HG03460 (cell line): ENCODE data around the gene C3orf38.
A peak's percentile ranks its signal among the peaks of the same experiment; 100 is the strongest.
"Not testable (repeated sequence)": the region's sequence is repeated elsewhere in the genome, so short reads cannot be mapped to it uniquely, and the experiment has no call there.

Source experiments
- ATAC-seq: cut with Tn5 transposase; IDR thresholded peaks from one replicate; pipeline ENCODE4 v1.9.1; 2021; ENCODE audit not compliant: unreplicated experiment

The C3orf38 gene

DNA sequence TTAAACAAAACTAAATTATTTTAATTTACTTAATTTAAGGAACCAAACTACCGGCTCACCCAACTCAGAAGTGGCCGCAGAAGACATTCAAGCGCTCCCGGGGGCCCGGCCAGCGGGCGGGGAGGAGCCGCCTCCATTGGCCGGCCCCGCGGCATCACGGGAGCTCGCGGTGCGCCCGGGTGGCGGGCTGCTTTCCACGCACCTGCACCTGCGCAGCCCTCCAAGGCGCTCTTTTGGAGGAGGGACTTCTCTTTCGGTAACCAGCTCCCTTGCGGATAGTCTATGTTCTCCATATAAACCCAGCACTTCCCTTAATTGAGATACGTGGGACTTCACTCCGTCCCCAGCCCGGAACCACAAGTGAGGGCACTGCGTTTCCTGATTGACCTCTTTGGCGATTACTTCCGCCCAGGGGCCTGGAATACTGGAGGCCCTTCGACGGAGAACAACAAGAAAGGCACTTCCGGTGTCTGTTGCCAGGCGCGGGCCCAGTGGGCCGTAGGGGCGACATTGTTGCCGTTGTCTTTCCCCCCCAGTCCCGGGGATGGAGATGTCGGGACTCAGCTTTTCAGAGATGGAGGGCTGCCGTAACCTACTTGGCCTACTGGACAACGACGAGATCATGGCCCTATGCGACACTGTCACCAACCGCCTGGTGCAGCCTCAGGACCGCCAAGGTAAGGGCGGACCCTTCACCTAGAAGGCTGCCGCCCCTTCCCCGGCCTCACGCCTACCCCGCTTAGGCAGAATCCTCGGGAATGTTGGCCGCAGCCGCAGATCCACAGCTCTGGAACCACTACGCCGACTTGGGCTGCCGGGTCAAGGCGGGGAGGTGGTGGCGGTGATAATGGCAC is at the start of gene C3orf38:
C3orf38 (plus strand) TSS at position 451 of the 854 bp plus-strand sequence; CDS start at position 545, 94 bp downstream.
- peak; percentile 80 for ATAC-seq

DNA sequence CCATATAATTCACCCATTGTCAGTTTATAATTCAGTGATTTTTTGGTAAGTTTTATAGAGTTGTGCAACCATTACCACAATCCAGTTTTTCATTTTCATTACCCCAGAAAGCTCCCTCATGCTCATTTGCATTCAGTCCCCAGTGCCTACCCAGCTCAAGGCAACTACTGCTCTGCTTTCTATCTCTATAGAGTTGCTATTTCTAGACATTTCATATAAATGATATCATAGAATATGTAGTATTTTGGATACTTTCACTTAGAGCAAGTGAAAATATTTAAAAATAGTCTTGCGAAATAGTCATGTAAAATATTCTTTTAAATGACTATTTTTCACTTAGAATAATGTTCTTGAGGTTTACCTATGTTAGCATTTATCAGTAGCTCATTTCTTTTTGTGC is 48.6 kb upstream of the C3orf38 start:
- ATAC-seq = no peak

DNA sequence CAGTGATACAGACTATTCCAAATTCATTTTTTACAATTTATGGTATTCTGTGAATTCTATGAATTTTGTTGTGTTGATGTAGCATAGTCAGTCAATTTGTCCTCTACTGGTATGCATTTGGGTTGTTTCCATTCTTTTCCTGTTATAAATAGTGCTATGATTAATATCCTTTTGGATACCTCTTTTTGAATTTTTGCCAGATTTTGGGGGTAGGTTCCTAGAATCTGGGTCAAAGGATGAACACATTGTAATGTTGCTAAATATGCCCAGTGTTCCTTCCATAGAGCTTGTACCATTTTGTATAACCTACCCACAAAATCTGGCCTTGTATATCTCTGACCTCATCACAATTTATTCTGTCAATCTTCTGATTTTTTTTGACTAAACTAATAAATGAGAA is 44.4 kb upstream of the C3orf38 start:
- no peak for ATAC-seq

DNA sequence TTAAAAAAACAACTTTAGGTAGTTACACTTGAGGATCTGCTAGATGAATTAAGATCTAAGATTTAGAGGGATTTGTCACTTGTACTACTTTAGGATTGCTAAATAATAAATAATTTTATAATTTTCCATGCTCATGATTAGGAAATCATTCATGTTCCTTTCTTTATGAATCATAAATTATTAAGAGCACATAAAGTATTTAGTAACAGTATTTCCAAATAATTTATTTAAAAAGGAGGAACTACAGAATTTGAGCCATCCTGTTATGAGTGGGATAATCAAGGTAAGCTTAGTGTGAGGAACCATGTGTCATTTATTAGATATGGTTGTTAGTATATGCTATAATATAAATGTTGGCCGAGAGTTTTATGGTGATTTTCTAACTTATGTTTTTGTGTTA is 37.5 kb upstream of the C3orf38 start:
- no peak for ATAC-seq

DNA sequence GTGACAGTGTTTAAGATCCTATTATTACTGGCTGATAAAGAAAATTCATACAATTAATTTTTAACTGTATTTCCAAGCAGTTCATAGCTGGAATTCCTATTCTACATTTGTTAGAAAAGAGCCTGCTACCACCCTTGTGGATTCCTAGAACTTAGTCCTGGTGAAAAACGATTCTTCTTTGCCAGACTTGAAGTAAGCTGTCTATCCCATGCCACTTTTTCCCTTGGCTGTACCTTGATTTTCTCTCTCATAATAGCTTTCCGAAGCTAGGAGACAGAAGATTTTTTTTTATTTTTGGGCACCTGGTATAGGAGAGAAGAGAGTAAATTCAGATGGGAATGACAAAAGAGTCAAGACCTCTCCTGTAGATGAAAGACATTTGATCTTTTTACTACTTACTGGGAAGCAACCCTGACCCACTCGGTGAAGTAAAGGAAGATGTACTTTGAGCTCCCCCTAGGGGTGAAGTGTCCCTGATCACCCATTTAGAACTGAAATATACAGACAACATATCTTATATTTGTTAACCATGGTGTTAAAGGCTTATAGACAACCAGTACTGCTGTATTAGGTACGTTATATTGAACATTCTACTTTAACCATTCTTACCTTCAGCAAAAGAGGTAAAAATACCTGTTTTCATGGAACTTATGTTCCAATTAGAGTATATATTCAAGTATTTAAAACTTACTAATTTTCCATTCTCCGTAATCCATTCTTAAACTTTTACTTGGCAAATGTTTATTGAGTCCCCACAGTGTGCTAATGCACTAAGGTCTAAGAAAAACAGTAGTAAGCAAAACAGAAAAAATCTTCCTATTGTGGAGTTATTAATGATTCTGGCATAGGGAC is 36.2 kb upstream of the C3orf38 start:
- ATAC-seq = peak; percentile 91

DNA sequence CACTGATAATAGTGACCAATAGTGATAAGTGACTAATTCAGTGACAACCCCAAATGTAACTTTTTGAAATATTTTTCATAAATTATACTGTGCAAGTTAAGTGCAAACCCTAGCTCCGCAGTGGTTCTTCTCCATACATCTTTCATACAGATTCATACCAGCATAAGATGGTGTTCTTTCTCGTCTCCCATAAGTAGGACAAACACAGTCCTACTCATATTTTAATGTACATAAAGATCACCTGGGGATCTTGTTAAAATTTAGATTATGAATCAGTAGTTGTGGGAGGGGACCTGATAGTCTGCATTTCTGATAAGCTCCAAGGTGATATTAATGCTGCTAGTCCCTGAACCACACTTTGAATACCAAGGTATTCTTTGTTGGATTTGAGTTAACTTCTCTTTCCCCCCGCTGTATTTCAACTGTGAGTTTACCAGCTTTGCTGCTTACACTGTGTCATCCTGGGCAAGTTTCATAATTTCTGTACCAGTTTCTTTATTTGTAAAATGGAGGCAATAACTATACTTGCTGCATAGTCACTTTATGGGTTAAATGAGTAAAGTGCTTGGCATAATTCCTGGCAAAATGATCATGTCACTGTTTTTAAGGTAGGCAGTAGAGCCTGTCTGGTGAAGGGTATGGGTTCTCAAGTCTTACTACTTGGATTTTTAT is 34.7 kb upstream of the C3orf38 start:
- ATAC-seq = no peak

DNA sequence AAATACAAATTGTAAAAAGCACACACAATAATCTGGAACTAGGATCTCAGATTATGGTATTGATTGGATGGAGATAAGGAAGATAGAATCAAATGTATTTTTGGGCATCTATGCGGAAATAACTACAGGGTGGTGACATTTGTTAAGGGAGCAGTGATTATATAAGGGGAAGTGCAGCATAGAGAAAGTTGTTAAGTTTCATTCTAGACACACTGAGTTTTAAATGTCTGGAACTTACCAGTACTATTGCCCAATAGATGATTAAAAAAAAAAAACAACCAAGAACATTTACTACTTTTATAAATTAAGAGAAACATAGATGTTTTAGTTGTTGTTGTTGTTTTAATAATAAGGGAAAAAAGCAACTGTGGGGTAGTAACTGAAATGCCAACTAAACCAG is 32.1 kb upstream of the C3orf38 start:
- ATAC-seq = no peak

DNA sequence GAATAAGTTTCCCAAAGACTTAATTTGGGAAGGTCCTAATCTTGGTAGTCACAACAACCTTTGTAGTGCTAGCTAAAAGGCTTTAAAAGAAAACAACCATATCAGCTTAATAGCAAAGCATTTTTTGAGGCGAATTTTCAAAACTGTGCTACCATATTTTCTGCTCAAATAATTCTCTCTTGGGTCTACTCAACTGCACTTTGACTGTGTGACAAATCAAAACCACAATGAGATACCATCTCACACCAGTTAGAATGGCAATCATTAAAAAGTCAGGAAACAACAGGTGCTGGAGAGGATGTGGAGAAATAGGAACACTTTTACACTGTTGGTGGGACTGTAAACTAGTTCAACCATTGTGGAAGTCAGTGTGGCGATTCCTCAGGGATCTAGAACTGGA is 31.2 kb upstream of the C3orf38 start:
- ATAC-seq = not testable (repeated sequence)

DNA sequence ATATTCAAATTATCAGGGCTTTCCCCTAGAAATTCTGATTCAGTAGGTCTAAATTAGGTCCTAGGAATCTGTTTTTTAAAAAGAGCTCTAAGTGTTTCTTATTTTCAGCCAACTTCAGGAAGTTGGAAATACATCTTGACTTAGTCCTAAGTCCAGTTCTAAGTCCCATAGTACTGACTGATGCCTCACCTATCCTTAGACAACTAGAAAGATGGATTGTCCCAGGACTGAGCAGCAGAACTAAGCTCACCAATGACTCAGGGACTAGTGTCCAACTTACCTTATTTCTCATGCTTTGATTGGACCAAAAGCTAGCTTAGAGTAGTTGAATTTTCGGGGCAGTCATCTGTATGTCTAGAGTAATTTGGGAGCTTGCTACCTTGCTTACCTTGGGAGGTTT is 26.2 kb upstream of the C3orf38 start:
- no peak for ATAC-seq

DNA sequence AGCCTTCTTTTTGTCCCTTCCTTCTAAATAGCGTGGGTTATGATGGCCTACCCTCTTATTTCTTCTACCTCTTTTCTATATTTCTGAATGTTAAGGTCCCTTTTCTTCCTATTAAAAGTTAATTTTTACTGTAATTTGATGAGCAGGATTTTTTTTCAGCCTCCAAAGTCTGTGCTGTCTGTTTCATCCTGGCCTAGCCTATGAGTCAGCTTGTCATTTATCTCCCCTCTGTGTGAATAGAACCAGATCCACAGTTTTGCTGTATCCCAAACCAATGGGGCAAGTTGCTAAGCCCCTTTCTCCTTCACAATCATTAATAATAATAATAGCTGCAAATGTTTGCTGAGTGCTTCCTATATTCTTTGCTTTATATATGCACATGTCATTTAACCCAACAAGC is 18.1 kb upstream of the C3orf38 start:
- no peak for ATAC-seq

DNA sequence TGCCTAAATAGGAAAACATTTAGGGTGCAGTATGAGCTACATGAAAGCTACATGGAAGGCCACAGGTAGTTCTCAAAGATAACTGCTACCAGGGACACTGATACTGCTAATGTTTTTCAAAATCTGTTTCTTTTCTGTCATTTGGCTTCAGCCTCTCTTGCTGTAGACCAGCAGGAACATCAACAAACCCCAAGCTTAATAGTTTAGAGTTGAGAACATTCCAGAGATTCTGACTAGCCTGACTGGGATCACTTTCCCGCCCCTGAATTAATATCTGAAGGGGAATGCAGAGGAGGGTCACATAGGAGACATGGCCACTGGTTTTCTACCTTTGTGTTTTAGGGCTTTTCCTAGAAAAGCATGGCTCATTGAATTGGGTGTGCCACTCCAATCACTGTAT is 16.9 kb upstream of the C3orf38 start:
- no peak for ATAC-seq

DNA sequence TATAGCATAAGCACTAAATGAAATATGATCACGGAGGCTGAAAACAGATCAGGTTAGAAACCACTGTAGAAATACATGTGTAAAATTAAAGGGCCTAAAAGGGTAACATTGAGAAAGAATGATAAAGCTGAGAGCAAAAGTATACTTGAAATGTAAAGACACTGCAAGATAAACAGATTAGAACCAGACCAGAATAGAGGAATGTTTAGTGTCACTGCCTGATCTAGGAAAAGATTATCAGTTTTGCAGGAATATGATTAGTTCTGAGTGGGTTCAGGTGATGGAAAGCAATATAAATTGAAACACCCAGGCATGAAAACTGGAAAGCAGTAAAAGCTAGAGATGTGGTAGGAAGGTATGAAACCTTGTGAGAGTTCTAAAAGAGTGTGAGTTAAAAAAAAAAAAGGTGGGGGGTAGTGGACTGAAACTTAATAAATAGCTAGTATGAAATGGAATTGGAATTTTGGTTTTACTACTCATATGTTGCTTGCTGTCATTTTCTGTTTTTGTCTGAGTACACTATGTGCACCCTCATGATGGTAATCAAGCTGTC is 16.0 kb upstream of the C3orf38 start:
- ATAC-seq = no peak

DNA sequence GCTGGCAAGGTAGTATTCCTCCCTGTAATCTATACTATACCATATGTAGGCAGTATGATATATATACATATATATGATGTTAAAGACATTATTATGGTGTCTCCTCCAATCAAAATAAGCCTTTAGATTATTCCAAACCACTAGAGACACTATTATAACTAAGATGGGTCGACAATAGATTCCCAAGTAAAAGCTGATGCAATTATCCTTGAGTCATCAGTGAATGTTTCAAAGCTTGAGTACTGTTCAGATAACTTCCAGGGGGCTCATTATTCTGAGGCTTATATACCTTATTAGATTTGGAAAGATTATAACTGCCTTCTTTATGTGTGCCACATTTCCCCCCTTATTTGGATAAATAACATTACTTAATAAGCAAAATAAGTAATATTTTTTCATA is 11.9 kb upstream of the C3orf38 start:
- ATAC-seq = no peak

DNA sequence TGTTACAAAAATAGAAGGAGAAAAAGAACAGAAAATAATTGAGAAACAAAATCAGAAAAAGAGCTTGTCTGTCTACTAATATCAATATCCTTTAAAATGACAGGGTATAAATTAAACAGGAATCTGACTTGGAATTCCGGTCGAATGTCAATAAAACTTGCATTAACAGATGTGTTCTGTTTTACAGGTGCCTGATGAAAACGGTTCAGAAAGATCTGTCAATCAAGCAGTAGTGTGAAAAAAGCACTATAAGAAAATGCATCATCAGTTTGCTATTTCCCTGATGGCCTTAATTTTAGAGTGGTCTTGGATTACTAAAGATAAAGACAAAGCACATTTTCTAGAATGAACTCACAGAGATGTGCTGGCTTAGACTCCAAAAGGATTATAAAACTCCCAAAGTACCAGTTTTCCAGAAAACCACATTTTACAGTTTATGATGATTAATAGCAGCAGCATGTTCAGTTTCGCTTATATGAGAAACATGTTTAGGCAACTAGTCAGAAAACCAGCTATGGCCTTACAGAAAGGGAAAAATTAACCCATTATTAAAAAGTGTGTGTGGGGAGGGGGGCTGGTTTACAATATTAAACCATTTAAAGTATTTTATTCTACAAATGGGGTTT is 8.2 kb upstream of the C3orf38 start:
- ATAC-seq = peak; percentile 11

DNA sequence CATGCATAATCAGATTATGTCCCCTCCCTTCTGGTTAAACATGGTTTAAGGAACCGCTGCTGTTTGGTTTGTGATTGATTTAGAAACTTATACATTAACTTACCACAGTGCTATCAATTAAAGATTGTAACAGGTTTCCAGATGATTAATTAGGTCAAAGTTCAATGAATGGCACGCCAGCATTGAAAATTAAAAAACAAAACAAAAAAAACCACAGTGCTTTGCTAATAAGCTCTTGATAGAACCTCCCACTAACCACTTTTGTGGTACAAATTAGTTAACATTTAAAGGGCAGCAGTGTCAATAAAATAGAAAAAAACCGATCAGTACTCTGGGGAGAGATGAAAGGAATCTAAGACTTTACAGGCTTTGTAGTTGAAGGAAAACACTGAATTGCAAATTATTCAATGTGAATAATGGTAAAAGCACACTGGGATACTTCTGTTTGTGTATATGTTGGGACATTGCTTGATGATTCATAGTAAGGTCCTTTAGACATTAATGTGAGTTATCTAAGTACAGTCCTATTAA is 7.6 kb upstream of the C3orf38 start:
- ATAC-seq = peak; percentile 63

DNA sequence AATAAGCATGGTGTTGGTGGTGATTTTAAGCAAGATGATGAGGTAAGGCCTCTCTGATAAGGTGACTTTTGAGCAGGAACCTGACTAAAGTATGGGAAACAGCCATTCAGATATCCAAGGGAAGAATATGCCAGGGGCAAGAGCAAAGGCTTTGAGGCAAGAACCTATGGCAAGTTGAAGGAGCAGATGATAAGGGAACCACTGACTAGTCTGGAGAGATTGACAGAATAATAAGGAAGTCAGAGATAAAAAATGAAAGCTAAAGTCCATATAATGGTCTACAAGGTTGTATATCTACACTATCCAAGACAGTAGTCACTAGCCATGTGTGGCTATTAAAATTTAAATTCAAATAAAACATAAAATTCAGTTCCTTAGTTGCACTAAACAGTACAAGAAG is 2.5 kb upstream of the C3orf38 start:
- ATAC-seq = no peak

DNA sequence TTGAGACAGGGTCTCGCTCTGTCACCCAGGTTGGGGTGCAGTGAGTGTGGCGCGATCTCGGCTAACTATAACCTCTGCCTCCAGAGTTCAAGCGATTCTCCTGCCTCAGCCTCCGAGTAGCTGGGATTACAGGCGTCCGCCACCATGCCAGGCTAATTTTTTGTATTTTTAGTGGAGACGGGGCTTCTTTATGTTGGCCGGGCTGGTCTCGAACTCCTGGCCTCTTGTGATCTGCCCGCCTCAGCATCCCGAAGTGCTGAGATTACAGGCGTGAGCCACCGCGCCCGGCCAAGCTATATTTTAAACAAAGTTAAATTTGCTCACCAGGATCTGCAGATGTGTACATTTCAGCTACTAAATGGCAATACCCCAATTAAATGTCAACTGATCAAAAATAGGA is 1.1 kb upstream of the C3orf38 start:
- ATAC-seq = no peak

DNA sequence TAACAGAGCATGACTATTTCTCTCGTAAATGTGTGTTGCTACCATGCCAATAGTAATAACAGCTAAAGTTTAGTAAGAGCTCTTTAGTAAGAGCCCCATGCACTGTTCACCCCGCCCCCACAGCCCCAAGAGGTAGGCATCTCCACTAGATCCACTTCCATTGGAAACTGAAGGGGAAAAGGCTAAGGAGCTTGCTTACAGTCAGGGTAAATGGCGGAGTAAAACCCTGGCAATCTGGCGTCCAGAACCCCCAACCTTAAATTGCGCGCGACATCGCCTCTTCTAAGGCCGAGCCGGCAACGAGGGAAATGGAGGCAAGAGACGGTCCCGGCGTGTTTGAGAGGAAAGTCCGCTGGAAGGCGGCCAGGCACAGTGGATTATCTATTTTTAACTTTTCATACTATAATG is 654 bp upstream of the C3orf38 start:
- ATAC-seq = peak; percentile 10

DNA sequence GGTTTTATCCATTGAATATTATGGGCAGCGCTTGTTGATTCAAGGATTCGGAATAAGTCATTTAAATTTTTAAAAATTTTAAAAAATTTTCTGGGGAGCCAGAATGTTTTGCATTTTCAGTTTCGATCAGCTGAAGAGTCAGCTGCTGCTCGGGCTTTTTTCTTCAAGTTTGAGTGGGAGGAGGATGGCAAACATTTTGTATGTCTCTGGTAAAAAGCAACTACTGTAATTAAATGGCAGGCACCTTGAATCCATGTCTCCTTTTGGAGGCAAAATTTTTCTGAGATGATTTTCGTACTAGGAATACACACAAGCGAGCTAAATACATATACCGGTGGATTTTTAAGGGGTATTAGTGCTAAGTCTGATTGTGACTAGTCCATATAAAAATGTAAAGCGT is 612 bp downstream of the C3orf38 start:
- ATAC-seq = peak; percentile 29

DNA sequence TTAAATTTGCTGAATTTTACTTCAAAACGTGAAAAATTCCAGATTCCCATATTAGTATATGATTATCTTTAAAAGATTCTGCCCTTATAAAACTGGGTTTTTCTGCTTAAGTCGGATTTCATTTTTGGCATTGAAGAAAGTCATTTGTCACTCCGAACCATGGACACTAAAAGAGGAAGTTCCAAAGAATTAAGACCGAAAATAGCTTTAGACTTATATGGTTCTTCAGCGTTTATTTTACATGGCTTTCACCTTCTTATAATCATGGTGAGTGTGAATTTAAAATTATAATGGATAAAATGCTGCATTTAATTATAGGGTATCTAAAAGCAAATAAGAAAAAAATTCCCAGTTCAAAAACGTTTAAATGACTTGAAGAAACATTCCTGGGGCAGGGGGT is 1.0 kb downstream of the C3orf38 start:
- no peak for ATAC-seq

DNA sequence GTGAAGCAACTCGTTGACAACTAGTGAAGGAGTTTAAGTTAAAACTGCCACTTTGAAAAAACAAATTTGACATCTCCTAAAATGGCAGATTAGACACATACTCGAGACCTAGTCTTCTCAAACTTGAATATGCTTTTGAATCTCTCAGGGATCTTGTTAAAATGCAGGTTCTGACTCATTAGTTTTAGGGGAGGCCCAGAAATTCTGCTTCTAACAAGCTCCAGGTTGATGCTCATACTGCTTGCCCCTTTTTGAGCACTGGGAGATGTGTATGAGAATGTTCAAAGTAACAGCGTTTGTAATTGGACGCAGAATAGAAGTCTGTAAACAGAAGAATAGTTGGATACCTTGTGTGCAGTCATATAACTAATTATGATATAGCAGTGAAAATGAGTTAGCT is 1.6 kb downstream of the C3orf38 start:
- ATAC-seq = no peak
